Activated T-cell treated with anti-CD3 and anti-CD28 coated beads, Interleukin-2, amount 50 U/mL, for 4 hours (primary cell): ENCODE measurements around the gene CCDC3. TPM values are rescaled to one million over a fixed set of nuclear protein-coding genes. Genes with fewer than 3 reads are reported as not detected.

Experiments
- ATAC-seq, 2 donors: fragments of 200-7000 bp; cut with Tn5 transposase; one replicate each; pipeline ENCODE4 v1.10.0; 2021
- DNase-seq: peaks from one replicate; pipeline ENCODE4 v3.0.0-alpha.2; 2020
- H3K27me3 Mint-ChIP-seq: one replicate; pipeline ENCODE4 v1.8.0; 2021; ENCODE audit warnings: low read depth, mixed read lengths
- H3K36me3 Mint-ChIP-seq: one replicate; pipeline ENCODE4 v1.8.0; 2022; ENCODE audit warnings: mixed read lengths; ENCODE audit not compliant: insufficient read depth
- H3K4me1 Mint-ChIP-seq: one replicate; pipeline ENCODE4 v1.8.0; 2021; ENCODE audit warnings: low read depth, mixed read lengths
- H3K4me3 Mint-ChIP-seq: one replicate; pipeline ENCODE4 v1.8.0; 2021; ENCODE audit warnings: mild to moderate bottlenecking, moderate library complexity, mixed read lengths
- H3K9me3 Mint-ChIP-seq: one replicate; pipeline ENCODE4 v1.8.0; 2021; ENCODE audit warnings: mixed read lengths
- total RNA-seq, 3 donors: library from RNA; stranded (reverse); gene quantifications; one replicate each; pipeline ENCODE4 v1.2.1, GENCODE V29; 2021

Gene CCDC3
- total RNA-seq, 3 donors from 2014 or later, result 0.08 to 0.16 (median 0.10) TPM

DNA sequence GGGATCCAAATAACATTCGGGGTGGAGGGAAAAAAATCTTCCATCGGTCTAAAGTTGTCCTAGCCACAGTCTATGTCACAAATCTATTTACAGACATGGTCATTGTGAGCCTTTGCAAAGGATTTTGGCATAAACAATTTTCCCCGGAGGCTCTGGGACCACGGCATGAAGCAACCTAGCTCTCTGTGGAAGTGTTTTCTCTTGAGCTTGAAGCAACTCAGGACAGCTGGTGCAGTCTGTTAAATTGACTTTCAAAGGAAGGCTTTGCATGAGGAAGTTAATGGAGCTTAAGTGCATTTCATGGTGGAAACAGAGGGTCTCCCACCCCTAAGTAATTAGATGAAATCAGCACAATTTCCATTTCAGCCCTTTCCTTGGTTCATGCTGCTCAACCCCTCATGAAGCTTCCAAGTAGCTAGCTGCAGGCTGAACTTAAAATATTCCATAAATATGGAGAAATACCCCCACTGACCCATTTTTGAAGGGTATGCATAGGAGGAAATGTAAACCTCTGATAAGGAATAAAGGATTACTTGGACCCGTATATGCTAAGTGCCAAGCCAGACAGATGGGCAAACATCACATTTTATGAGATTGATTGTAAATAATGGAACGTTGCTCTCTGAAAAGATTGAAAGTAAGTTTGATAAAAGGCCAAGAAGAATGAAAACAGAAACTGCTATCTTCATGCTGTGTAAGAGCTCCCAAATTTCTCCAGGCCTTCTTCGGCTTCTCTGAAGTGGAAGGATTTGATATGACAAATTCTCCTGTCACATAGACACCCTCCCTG is 39.9 kb downstream of the CCDC3 start:
- no peaks in the 10 kb centered on the region for H3K36me3 Mint-ChIP-seq
- no peak overlapping the region for H3K4me3 Mint-ChIP-seq
- H3K9me3 Mint-ChIP-seq, result peaks cover 11% of the 10 kb centered on the region
- DNase-seq (no peak), ATAC-seq (no peak)
- no peaks in the 10 kb centered on the region for H3K4me1 Mint-ChIP-seq
- H3K27me3 Mint-ChIP-seq, result peaks cover 10% of the 10 kb centered on the region

GRCh38 chr10:12960941-12961340 is 40.6 kb downstream of the CCDC3 start:
- H3K4me3 Mint-ChIP-seq, result no peak overlapping the region
- H3K36me3 Mint-ChIP-seq, result no peaks in the 10 kb centered on the region
- ATAC-seq (no peak), DNase-seq (no peak)
- no peaks in the 10 kb centered on the region for H3K4me1 Mint-ChIP-seq
- H3K27me3 Mint-ChIP-seq, result peaks cover 10% of the 10 kb centered on the region
- peaks cover 11% of the 10 kb centered on the region for H3K9me3 Mint-ChIP-seq

DNA sequence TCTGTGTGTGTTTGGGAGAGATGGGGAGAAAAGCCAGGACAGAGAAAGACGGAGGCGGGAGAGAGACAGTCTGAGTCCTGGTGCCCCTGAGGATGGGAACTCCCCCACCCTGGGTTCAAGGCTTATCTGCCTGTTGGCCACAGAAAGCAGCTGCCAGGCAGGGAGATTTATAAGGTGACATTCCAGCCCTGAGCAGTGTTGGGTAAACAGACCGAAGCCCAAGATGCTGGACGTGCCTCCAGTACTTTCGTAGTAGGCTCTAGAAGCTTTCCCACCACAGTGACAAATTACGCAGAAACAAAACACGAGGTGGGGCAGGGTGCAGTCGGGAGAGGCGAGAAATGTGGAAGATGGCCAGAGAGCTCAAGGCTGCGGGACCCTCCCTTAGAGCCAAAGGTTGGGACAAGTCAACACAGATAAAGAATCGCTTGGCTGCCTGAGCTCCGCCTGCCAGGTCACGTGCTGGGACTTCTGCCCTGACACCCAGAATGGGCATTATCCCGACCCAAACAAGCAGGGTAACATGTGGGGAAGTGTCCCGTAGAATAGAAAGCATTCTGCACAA is 41.1 kb downstream of the CCDC3 start:
- no peak for ATAC-seq

DNA sequence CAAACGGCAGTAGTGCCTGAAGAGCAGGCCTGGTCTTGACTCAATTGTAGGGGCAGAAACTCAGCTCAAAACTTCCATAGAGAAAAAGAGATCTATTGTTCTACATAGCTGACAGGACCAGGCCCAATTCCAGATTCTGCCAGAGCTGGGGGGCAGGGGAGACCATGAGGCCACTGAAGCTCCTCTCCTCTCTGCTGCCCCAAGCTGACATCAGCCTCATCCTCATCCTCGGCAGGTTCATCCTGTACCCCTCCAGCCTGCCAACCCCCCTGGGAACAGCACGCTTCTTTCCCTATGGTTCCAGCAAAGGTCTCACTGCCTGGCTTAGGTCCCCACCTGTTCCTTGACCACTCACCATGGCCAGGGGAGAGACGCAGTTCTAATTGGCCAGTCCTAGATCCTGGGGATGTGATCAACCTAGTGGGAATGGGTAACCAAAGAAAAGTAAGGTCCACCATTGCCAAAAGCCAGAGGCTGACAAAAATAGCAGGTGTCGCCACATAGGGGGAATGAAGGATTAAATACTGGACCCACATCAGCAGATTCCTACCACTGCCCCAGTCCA is 42.9 kb downstream of the CCDC3 start:
- no peak for ATAC-seq
- no peak for DNase-seq
- Mint-ChIP-seq H3K4me1 (no peaks in the 10 kb centered on the region), H3K36me3 (no peaks in the 10 kb centered on the region), H3K9me3 (peaks cover 16% of the 10 kb centered on the region), H3K27me3 (peaks cover 8% of the 10 kb centered on the region), H3K4me3 (no peak overlapping the region)

More for the DNA sequence above, 41.1 kb downstream of the CCDC3 start:
- Mint-ChIP-seq H3K36me3 (no peaks in the 10 kb centered on the region), H3K27me3 (peaks cover 9% of the 10 kb centered on the region), H3K4me1 (no peaks in the 10 kb centered on the region), H3K4me3 (no peak overlapping the region), H3K9me3 (peaks cover 11% of the 10 kb centered on the region)
- DNase-seq, result no peak

- H3K4me1 Mint-ChIP-seq, result no peaks in the 10 kb centered on the region
- no peaks in the 10 kb centered on the region for H3K36me3 Mint-ChIP-seq
- ATAC-seq (no peak), DNase-seq (no peak)
- no peak overlapping the region for H3K4me3 Mint-ChIP-seq
- peaks cover 29% of the 10 kb centered on the region for H3K9me3 Mint-ChIP-seq
- peaks cover 10% of the 10 kb centered on the region for H3K27me3 Mint-ChIP-seq
Measured at GRCh38 chr10:12957081-12957480, 44.4 kb downstream of the CCDC3 start.

DNA sequence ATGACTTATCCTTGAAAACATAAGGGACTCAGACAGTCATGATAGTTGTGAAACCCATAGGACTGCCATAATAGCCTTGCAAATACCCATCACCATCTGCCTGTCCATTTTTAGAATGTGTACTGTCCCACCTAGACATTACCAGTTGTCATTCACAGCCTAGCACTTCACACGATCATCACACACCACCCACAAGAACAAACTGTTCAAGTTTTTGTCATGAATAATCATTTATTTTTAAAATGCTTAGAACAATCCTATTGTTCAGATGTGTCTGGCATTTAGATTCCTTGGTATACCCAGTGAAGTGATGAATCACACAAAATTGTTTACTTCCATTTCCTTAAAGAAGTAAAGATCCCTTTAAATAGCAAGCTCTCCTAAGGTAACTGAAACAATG is 46.6 kb downstream of the CCDC3 start:
- peaks cover 29% of the 10 kb centered on the region for H3K9me3 Mint-ChIP-seq
- H3K36me3 Mint-ChIP-seq, result no peaks in the 10 kb centered on the region
- ATAC-seq (no peak), DNase-seq (no peak)
- no peak overlapping the region for H3K4me3 Mint-ChIP-seq
- H3K27me3 Mint-ChIP-seq, result peaks cover 2% of the 10 kb centered on the region
- no peaks in the 10 kb centered on the region for H3K4me1 Mint-ChIP-seq

GRCh38 chr10:12950583-12951128 is 50.9 kb downstream of the CCDC3 start:
- H3K27me3 Mint-ChIP-seq, result peaks cover 2% of the 10 kb centered on the region
- DNase-seq (no peak), ATAC-seq (no peak)
- H3K36me3 Mint-ChIP-seq, result no peaks in the 10 kb centered on the region
- no peaks in the 10 kb centered on the region for H3K4me1 Mint-ChIP-seq
- no peak overlapping the region for H3K4me3 Mint-ChIP-seq
- peaks cover 18% of the 10 kb centered on the region for H3K9me3 Mint-ChIP-seq

- Mint-ChIP-seq H3K4me1 (no peaks in the 10 kb centered on the region), H3K9me3 (peaks cover 16% of the 10 kb centered on the region), H3K27me3 (peaks cover 2% of the 10 kb centered on the region), H3K4me3 (no peak overlapping the region), H3K36me3 (no peaks in the 10 kb centered on the region)
- DNase-seq, result no peak
- ATAC-seq, result no peak
Measured at GRCh38 chr10:12949248-12949647, 52.3 kb downstream of the CCDC3 start.

GRCh38 chr10:12947741-12948140 is 53.8 kb downstream of the CCDC3 start:
- no peak overlapping the region for H3K4me3 Mint-ChIP-seq
- H3K36me3 Mint-ChIP-seq, result no peaks in the 10 kb centered on the region
- DNase-seq, result no peak
- no peak for ATAC-seq
- no peaks in the 10 kb centered on the region for H3K4me1 Mint-ChIP-seq
- peaks cover 5% of the 10 kb centered on the region for H3K9me3 Mint-ChIP-seq
- H3K27me3 Mint-ChIP-seq, result peaks cover 5% of the 10 kb centered on the region

GRCh38 chr10:12946372-12946771 is 55.1 kb downstream of the CCDC3 start:
- Mint-ChIP-seq H3K4me3 (no peak overlapping the region), H3K36me3 (no peaks in the 10 kb centered on the region), H3K9me3 (no peaks in the 10 kb centered on the region), H3K4me1 (no peaks in the 10 kb centered on the region), H3K27me3 (peaks cover 2% of the 10 kb centered on the region)
- DNase-seq (no peak), ATAC-seq (no peak)

- DNase-seq (no peak), ATAC-seq (no peak)
- no peaks in the 10 kb centered on the region for H3K4me1 Mint-ChIP-seq
- no peaks in the 10 kb centered on the region for H3K36me3 Mint-ChIP-seq
- H3K27me3 Mint-ChIP-seq, result peaks cover 2% of the 10 kb centered on the region
- H3K9me3 Mint-ChIP-seq, result no peaks in the 10 kb centered on the region
- no peak overlapping the region for H3K4me3 Mint-ChIP-seq
Measured at GRCh38 chr10:12945690-12946359, 55.7 kb downstream of the CCDC3 start.

DNA sequence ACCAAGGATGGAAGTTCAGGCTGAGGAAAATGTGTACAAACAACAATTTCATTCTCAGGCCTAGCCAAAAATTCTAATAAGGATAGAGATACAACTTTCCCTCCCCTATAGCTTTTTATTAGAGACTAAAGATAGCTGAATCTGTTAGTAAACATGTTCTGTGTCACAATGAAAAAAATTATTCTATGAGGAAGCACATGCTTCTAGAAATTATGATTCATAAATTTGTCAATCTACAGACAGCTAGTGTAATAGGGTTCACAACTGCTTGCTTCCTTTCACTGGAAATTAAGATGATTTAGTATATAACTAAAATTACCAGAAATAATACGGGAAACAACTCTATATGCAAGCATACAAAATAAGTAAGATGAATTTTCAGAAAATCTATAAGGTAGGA is 56.6 kb downstream of the CCDC3 start:
- DNase-seq, result no peak
- H3K27me3 Mint-ChIP-seq, result peaks cover 2% of the 10 kb centered on the region
- H3K36me3 Mint-ChIP-seq, result no peaks in the 10 kb centered on the region
- H3K4me1 Mint-ChIP-seq, result no peaks in the 10 kb centered on the region
- no peaks in the 10 kb centered on the region for H3K9me3 Mint-ChIP-seq
- no peak overlapping the region for H3K4me3 Mint-ChIP-seq
- ATAC-seq, result no peak

GRCh38 chr10:12943425-12943824 is 58.1 kb downstream of the CCDC3 start:
- Mint-ChIP-seq H3K27me3 (peaks cover 7% of the 10 kb centered on the region), H3K4me1 (no peaks in the 10 kb centered on the region), H3K9me3 (no peaks in the 10 kb centered on the region), H3K36me3 (no peaks in the 10 kb centered on the region), H3K4me3 (no peak overlapping the region)
- DNase-seq (no peak), ATAC-seq (no peak)

DNA sequence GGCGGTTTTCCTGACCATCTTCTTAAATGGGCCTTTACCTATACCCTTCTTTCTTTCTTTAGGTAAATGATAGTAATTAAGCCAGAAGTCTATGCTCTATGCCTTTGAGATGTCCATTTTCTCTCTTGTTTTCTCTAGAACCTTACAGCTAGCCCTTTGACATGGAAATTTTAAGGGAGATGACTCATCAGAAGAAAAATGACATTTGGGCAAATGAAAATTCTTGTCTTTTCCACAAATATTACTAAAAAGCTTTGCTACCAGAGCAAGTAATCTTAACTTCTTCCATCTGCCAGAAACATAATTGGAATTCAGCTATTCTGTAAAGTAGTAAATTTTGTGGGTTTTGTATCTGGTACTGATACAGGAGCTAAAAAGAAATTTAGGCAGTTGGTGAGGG is 59.5 kb downstream of the CCDC3 start:
- Mint-ChIP-seq H3K36me3 (no peaks in the 10 kb centered on the region), H3K4me1 (no peaks in the 10 kb centered on the region), H3K9me3 (no peaks in the 10 kb centered on the region), H3K27me3 (peaks cover 7% of the 10 kb centered on the region), H3K4me3 (no peak overlapping the region)
- DNase-seq (no peak), ATAC-seq (no peak)
